NCI-H345 treated with DMSO at 0.1 percent for 48 hours (cell line): ENCODE measurements around the gene TCF12.
"Not testable (repeated sequence)": the region's sequence is repeated elsewhere in the genome, so short reads cannot be mapped to it uniquely, and the experiment has no call there.

Source experiments
- DNase-seq: peaks from one replicate; lab custom pipeline; 2025; ENCODE audit not compliant: unreplicated experiment; lab: John Stamatoyannopoulos, UW

TCF12 gene

GRCh38 chr15:56977232-56977631, 58.8 kb downstream of the TCF12 start:
- no peak for DNase-seq

- no peak for DNase-seq
These were observed 60.6 kb downstream of the TCF12 start for GRCh38 chr15:56978898-56979662.

GRCh38 chr15:56980473-56980872, 62.0 kb downstream of the TCF12 start:
- DNase-seq, result no peak

- DNase-seq, result no peak
These were observed 62.7 kb downstream of the TCF12 start for GRCh38 chr15:56981160-56981559.

GRCh38 chr15:56982987-56983386, 64.5 kb downstream of the TCF12 start:
- no peak for DNase-seq

- DNase-seq, result no peak
These were observed 66.4 kb downstream of the TCF12 start for GRCh38 chr15:56984681-56985481.

GRCh38 chr15:56985856-56986255, 67.4 kb downstream of the TCF12 start:
- DNase-seq, result no peak

GRCh38 chr15:56987286-56987685, 68.8 kb downstream of the TCF12 start:
- DNase-seq, result no peak

GRCh38 chr15:56988219-56988618, 69.8 kb downstream of the TCF12 start:
- no peak for DNase-seq

GRCh38 chr15:56989411-56989924, 71.0 kb downstream of the TCF12 start:
- DNase-seq, result no peak

GRCh38 chr15:56991017-56991416, 72.6 kb downstream of the TCF12 start:
- no peak for DNase-seq

- no peak for DNase-seq
These were observed 74.3 kb downstream of the TCF12 start for GRCh38 chr15:56992725-56993124.

- DNase-seq, result no peak
These were observed 75.8 kb downstream of the TCF12 start for GRCh38 chr15:56994280-56994679.

- DNase-seq, result no peak
These were observed 77.6 kb downstream of the TCF12 start for GRCh38 chr15:56996093-56996492.

GRCh38 chr15:56996746-56997470, 78.5 kb downstream of the TCF12 start:
- no peak for DNase-seq

GRCh38 chr15:57003418-57003817, 85.0 kb downstream of the TCF12 start:
- no peak for DNase-seq

- no peak for DNase-seq
These were observed 86.8 kb downstream of the TCF12 start for GRCh38 chr15:57005244-57005643.

- not testable (repeated sequence) for DNase-seq
These were observed 89.4 kb downstream of the TCF12 start for GRCh38 chr15:57007797-57008196.

- no peak for DNase-seq
These were observed 92.3 kb downstream of the TCF12 start for GRCh38 chr15:57010724-57011123.

- DNase-seq, result no peak
These were observed 94.1 kb downstream of the TCF12 start for GRCh38 chr15:57012556-57012955.

- not testable (repeated sequence) for DNase-seq
These were observed 96.5 kb downstream of the TCF12 start for GRCh38 chr15:57014896-57015295.
